Tibial artery (tissue), 4 donors: ENCODE measurements around the gene SLC25A44.

Source experiments
- DNase-seq, 2 donors: peaks; one replicate each; pipeline ENCODE4 v3.0.0-alpha.2; 2019
- H3K27ac ChIP-seq, 2 donors: fragments of 200-600 bp; sonication (generic) in 1 of 2; 1 replicate in 1 of 2; 2 replicates in 1 of 2; pipeline ENCODE4 v1.5.1; 2018 to 2019; ENCODE audit warnings: mild to moderate bottlenecking in 1 of 2
- H3K27me3 ChIP-seq, 2 donors: fragments of 200-600 bp; sonication (generic) in 1 of 2; one replicate each; pipeline versions ENCODE4 v1.5.1 to v1.6.0; 2016 to 2019
- H3K36me3 ChIP-seq, 3 donors: fragments of 200-600 bp; sonication (generic) in 2 of 3; one replicate each; pipeline ENCODE4 v1.5.1; 2016 to 2019; ENCODE audit warnings: mild to moderate bottlenecking in 2 of 3
- H3K4me1 ChIP-seq, 4 donors: fragments of 200-600 bp; sonication (generic) in 2 of 4; 1 replicate in 3 of 4; 2 replicates in 1 of 4; pipeline ENCODE4 v1.5.1; 2016 to 2019
- H3K4me3 ChIP-seq, 2 donors: fragments of 200-600 bp; sonication (generic) in 1 of 2; 1 replicate in 1 of 2; 2 replicates in 1 of 2; pipeline ENCODE4 v1.5.1; 2018 to 2019; ENCODE audit warnings: mild to moderate bottlenecking in 2 of 2
- H3K9me3 ChIP-seq, 3 donors: fragments of 200-600 bp; sonication (generic) in 1 of 3; one replicate each; pipeline ENCODE4 v1.5.1; 2016 to 2019
- intact Hi-C: fragments of 100-400 bp; cut with DNase I; formaldehyde crosslinking; loops from one replicate; pipeline ENCODE4 v1.15.0; 2023; ENCODE audit warnings: low total_unique reads
- TF ChIP-seq, protein P1 (sequence below), 2 experiments: fragments of 200-600 bp in 1 of 2; fragments of 450-650 bp in 1 of 2; IDR thresholded peaks; one replicate each; pipeline ENCODE4 v1.5.1; 2017 to 2019; ENCODE audit warnings: antibody characterized with exemption in 2 of 2, mild to moderate bottlenecking in 1 of 2, moderate library complexity in 1 of 2

SLC25A44 gene

GRCh38 chr1:156148216-156148615, 45.7 kb upstream of the SLC25A44 start:
- intact Hi-C loops, result loop anchor here (5.0 kb wide), 2 partner anchors 64 to 79 kb away; partner anchors contain the start of gene PMF1
- Histone ChIP-seq H3K27me3 (peaks cover 0 to 9% of the 10 kb centered on the region in 2 donors), H3K4me1 (peaks cover 0 to 62% (median 21%) of the 10 kb centered on the region in 4 donors), H3K36me3 (no peaks in the 10 kb centered on the region), H3K27ac (no peak overlapping the region), H3K4me3 (no peak overlapping the region), H3K9me3 (no peaks in the 10 kb centered on the region)
- DNase-seq, result no peak
- TF ChIP-seq, protein P1, sequence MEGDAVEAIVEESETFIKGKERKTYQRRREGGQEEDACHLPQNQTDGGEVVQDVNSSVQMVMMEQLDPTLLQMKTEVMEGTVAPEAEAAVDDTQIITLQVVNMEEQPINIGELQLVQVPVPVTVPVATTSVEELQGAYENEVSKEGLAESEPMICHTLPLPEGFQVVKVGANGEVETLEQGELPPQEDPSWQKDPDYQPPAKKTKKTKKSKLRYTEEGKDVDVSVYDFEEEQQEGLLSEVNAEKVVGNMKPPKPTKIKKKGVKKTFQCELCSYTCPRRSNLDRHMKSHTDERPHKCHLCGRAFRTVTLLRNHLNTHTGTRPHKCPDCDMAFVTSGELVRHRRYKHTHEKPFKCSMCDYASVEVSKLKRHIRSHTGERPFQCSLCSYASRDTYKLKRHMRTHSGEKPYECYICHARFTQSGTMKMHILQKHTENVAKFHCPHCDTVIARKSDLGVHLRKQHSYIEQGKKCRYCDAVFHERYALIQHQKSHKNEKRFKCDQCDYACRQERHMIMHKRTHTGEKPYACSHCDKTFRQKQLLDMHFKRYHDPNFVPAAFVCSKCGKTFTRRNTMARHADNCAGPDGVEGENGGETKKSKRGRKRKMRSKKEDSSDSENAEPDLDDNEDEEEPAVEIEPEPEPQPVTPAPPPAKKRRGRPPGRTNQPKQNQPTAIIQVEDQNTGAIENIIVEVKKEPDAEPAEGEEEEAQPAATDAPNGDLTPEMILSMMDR (IDR thresholded peaks at IDR 0.05), result no peak

- Histone ChIP-seq H3K27ac (no peak overlapping the region), H3K36me3 (no peaks in the 10 kb centered on the region), H3K27me3 (peaks cover 0 to 9% of the 10 kb centered on the region in 2 donors), H3K9me3 (no peaks in the 10 kb centered on the region), H3K4me3 (no peak overlapping the region), H3K4me1 (peaks cover 0 to 50% (median 21%) of the 10 kb centered on the region in 4 donors)
- no peak for DNase-seq
- intact Hi-C loops, result loop anchor here (5.0 kb wide), 2 partner anchors 63 to 78 kb away; partner anchors contain the start of gene PMF1
- TF ChIP-seq, protein P1 (IDR thresholded peaks at IDR 0.05), result no peak
Observed at GRCh38 chr1:156149374-156150332, 44.3 kb upstream of the SLC25A44 start.

- DNase-seq, result no peak
- intact Hi-C loops, result no loop called here
- Histone ChIP-seq H3K27me3 (peaks cover 0 to 9% of the 10 kb centered on the region in 2 donors), H3K9me3 (no peaks in the 10 kb centered on the region), H3K36me3 (no peaks in the 10 kb centered on the region), H3K4me3 (no peak overlapping the region), H3K27ac (peak overlapping the region in 1 of 2 donors; percentile 56), H3K4me1 (peaks cover 0 to 45% (median 21%) of the 10 kb centered on the region in 4 donors)
- TF ChIP-seq, protein P1 (IDR thresholded peaks at IDR 0.05), result no peak
Observed at GRCh38 chr1:156150333-156151011, 43.4 kb upstream of the SLC25A44 start.

- DNase-seq, result peak in 1 of 2 donors; percentile 82
- peak overlapping the region in 1 of 2 donors; percentile 56 for H3K27ac ChIP-seq
Observed at GRCh38 chr1:156151093-156151688, 42.7 kb upstream of the SLC25A44 start.

GRCh38 chr1:156152628-156153027, 41.3 kb upstream of the SLC25A44 start:
- intact Hi-C loops, result no loop called here
- H3K4me3 ChIP-seq, result no peak overlapping the region
- H3K27ac ChIP-seq, result no peak overlapping the region

More at GRCh38 chr1:156151093-156151688, 42.7 kb upstream of the SLC25A44 start:
- intact Hi-C loops, result no loop called here
- Histone ChIP-seq H3K36me3 (no peaks in the 10 kb centered on the region), H3K9me3 (no peaks in the 10 kb centered on the region), H3K4me1 (peaks cover 0 to 38% (median 15%) of the 10 kb centered on the region in 4 donors), H3K4me3 (no peak overlapping the region), H3K27me3 (peaks cover 0 to 9% of the 10 kb centered on the region in 2 donors)
- TF ChIP-seq, protein P1 (IDR thresholded peaks at IDR 0.05), result no peak

More at GRCh38 chr1:156152628-156153027, 41.3 kb upstream of the SLC25A44 start:
- Histone ChIP-seq H3K36me3 (no peaks in the 10 kb centered on the region), H3K27me3 (peaks cover 0 to 9% of the 10 kb centered on the region in 2 donors), H3K4me1 (peaks cover 0 to 24% (median 3%) of the 10 kb centered on the region in 4 donors), H3K9me3 (no peaks in the 10 kb centered on the region)
- TF ChIP-seq, protein P1 (IDR thresholded peaks at IDR 0.05), result no peak
- DNase-seq, result no peak
